IPS DF 6.9 (cell line): Measurements from ENCODE around the gene LOXL1.

Experiments used
- DNase-seq: peaks from one replicate; pipeline ENCODE4 v3.0.0-alpha.2; 2013; ENCODE audit warnings: low read depth, low spot score
- H3K27ac ChIP-seq: one replicate; pipeline ENCODE4 v1.5.1; 2013; ENCODE audit warnings: low read length, control low read depth
- H3K27me3 ChIP-seq: 2 replicates; pipeline ENCODE4 v1.6.1; 2013; ENCODE audit warnings: mild to moderate bottlenecking, low read length; ENCODE audit not compliant: control insufficient read depth, insufficient read depth
- H3K36me3 ChIP-seq: 2 replicates; pipeline ENCODE4 v1.6.1; 2013; ENCODE audit warnings: low read length; ENCODE audit not compliant: control insufficient read depth, insufficient read depth
- H3K4me1 ChIP-seq: 2 replicates; pipeline ENCODE4 v1.6.1; 2013; ENCODE audit warnings: low read length; ENCODE audit not compliant: control insufficient read depth, insufficient read depth
- H3K4me3 ChIP-seq: 2 replicates; pipeline ENCODE4 v1.5.1; 2013; ENCODE audit warnings: mild to moderate bottlenecking, low read length
- H3K9me3 ChIP-seq: 2 replicates; pipeline ENCODE4 v1.6.1; 2013; ENCODE audit warnings: low read length, inconsistent platforms; ENCODE audit not compliant: control insufficient read depth, insufficient read depth
- WGBS: extraction: QIAGEN DNeasy Blood & Tissue Kit; methylation state at CpG from one replicate; pipeline ENCODE4 v1.1.7; 2013; ENCODE audit warnings: mixed read lengths, missing lambda C conversion rate; ENCODE audit not compliant: insufficient read length, insufficient coverage; 5-methylcytosine and 5-hydroxymethylcytosine counted together

Gene LOXL1

DNA sequence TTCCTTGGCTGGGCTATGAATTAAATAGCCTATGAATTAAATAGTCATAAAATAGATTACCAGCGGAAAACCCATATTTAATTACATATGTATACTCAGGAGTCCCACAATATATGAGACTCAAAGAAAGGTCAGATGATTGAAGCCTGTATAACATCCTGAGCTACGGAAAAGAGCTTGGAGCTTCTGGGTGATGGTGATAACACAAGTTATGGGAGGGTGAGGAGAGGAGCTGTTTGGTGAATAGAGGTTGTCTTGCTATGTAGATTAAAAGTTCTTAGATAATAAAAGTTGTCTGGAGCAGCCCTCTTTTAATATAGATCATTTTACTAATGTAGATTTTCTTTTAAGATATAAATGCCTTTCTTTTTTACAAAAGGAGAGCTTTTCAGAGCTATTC is 70.0 kb downstream of the LOXL1 start:
- no peaks in the 10 kb centered on the region for H3K4me1 ChIP-seq
- H3K27ac ChIP-seq: no peak overlapping the region
- H3K9me3 ChIP-seq: no peaks in the 10 kb centered on the region
- no CpG with 5 or more reads among the region's 2 CpGs for WGBS
- no peaks in the 10 kb centered on the region for H3K27me3 ChIP-seq
- H3K36me3 ChIP-seq: peaks cover 9% of the 10 kb centered on the region
- no peak overlapping the region for H3K4me3 ChIP-seq
- DNase-seq: no peak

- Histone ChIP-seq H3K9me3 (no peaks in the 10 kb centered on the region), H3K4me3 (no peak overlapping the region), H3K36me3 (peaks cover 9% of the 10 kb centered on the region), H3K4me1 (no peaks in the 10 kb centered on the region), H3K27ac (no peak overlapping the region), H3K27me3 (no peaks in the 10 kb centered on the region)
- no CpG with 5 or more reads among the region's 5 CpGs for WGBS
- no peak for DNase-seq
Observed at GRCh38 chr15:73996939-73997338, 70.7 kb downstream of the LOXL1 start.

DNA sequence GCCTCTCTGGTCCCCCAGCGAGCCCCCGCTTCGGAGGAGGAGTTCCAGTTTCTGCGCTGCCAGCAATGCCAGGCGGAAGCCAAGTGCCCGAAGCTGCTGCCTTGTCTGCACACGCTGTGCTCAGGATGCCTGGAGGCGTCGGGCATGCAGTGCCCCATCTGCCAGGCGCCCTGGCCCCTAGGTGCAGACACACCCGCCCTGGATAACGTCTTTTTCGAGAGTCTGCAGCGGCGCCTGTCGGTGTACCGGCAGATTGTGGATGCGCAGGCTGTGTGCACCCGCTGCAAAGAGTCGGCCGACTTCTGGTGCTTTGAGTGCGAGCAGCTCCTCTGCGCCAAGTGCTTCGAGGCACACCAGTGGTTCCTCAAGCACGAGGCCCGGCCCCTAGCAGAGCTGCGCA is 71.7 kb downstream of the LOXL1 start:
- Histone ChIP-seq H3K27ac (no peak overlapping the region), H3K4me1 (no peaks in the 10 kb centered on the region)

More for the DNA sequence above, 71.7 kb downstream of the LOXL1 start:
- WGBS: no CpG with 5 or more reads among the region's 27 CpGs
- H3K9me3 ChIP-seq: no peaks in the 10 kb centered on the region
- no peak overlapping the region for H3K4me3 ChIP-seq
- DNase-seq: no peak
- H3K27me3 ChIP-seq: no peaks in the 10 kb centered on the region
- peaks cover 9% of the 10 kb centered on the region for H3K36me3 ChIP-seq
